GM12801 (cell line): Measurements from ENCODE around the gene TCL1B.

ENCODE experiments used
- TF ChIP-seq, protein P1 (sequence below): IDR thresholded peaks from one replicate; pipeline ENCODE4 v1.5.1; 2011; ENCODE audit warnings: control low read depth; ENCODE audit not compliant: insufficient read length; ENCODE audit errors: extremely low read depth

The TCL1B gene, protein sequence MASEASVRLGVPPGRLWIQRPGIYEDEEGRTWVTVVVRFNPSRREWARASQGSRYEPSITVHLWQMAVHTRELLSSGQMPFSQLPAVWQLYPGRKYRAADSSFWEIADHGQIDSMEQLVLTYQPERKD

DNA sequence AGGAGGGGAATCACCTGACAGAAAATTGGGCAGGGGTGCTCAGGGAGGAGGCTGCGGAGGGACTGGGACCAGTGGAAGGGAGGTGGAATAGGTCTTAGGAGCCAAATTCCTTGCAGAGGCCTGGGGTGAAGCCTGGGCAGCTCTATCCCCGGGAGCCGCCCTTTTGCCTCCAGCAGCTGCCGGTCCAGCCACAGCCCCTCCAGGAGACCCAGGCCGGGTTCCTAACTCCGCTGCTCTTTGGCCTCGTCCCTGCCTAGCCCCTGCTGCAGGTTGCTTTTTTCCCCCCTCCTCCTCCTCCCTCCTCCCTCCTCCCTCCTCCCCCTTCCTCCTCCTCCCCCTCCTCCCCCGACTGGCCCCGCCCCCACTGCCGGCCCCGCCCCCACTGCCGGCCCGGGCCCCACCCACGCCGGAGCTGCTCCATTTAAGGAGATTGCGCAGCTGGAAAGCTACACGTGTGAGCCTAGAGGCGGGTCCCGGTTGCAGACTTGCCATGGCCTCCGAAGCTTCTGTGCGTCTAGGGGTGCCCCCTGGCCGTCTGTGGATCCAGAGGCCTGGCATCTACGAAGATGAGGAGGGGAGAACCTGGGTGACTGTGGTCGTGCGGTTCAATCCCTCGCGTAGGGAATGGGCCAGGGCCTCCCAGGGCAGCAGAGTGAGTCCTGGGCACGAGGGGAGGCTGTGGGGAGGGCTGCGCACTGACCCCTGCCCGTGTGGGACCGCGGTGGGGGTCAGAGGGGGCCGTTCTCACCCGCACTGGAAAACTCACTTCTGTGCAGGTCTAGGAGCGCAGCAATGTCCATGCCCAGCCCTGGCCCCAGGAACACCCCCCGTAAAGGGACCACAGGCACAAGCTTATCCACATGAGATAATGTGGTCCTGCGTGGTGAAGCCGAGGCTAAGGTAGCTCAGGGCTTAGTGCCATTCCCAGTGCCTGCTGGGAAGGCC is at the start of gene TCL1B:
Gene TCL1B, plus strand, starts transcription at position 449 of the 945 bp plus-strand sequence. Its CDS starts 42 bp downstream, at position 491.
- TF ChIP-seq, protein P1, sequence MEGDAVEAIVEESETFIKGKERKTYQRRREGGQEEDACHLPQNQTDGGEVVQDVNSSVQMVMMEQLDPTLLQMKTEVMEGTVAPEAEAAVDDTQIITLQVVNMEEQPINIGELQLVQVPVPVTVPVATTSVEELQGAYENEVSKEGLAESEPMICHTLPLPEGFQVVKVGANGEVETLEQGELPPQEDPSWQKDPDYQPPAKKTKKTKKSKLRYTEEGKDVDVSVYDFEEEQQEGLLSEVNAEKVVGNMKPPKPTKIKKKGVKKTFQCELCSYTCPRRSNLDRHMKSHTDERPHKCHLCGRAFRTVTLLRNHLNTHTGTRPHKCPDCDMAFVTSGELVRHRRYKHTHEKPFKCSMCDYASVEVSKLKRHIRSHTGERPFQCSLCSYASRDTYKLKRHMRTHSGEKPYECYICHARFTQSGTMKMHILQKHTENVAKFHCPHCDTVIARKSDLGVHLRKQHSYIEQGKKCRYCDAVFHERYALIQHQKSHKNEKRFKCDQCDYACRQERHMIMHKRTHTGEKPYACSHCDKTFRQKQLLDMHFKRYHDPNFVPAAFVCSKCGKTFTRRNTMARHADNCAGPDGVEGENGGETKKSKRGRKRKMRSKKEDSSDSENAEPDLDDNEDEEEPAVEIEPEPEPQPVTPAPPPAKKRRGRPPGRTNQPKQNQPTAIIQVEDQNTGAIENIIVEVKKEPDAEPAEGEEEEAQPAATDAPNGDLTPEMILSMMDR, result no peak

DNA sequence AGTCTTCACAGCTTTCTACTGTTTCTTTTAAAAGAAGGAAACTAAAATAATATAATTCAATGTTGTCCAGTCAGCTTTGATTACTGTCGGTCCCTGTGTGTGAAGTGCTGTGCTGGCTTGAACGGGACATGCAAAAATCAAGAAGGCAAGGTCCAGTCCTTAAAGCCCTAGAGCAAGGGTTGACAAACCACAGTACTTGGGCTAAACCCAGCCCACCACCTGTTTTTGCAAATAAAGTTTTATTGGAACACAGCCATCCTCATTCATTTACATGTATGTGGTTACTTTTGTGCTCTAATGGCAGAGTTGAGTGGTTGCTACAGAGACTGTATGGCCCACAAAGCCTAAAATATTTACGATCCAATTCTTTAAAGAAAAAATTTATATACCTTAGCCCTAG is 41.2 kb upstream of the TCL1B start:
- TF ChIP-seq, protein P1, result no peak

DNA sequence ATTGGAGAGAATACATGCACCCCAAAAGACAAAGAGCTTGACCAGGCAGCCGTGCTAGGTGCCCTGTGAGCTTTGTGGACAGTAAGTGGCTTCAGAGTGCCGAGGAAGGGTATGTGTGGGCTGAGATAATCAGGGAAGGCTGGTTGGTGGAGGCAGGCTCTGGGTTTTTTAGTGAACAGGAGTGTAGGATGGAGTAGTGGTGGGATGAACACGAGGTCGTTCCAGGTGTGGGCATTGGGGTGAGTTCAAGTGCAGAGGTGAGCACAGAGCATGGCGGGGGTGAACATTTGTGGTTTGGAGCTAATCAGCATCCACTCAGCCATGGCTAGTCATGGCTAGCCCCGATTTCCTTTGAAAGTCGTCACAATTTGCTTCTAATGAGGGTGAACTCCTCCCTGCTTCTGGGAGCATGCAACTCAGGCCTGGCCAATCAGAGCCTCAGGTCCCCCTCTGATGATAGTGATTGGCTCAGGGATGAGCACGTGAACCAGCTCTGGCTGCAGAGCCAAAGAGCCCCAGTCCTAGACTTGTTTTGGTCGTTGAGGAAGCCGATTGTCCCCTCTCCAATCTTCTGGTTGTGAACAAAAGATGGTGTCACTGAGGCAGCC is 40.7 kb upstream of the TCL1B start:
- TF ChIP-seq, protein P1, result no peak

DNA sequence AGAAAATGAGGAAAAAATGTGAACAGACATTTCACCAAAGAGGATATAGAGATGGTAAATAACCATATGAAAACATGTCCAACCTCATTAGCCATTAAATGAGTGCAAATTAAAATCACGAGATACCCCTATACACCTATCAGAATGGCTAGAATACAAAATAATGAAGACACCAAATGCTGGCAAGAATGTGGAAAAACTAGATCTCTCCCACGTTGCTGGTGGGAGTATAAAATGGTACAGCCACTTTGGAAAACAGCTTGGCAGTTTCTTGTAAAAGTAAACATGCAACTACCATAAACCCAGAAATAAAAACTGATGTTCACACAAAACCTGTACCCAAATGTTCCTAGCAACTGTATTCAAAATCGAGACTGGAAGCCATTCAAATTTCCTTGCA is 38.3 kb upstream of the TCL1B start:
- TF ChIP-seq, protein P1, result no peak

DNA sequence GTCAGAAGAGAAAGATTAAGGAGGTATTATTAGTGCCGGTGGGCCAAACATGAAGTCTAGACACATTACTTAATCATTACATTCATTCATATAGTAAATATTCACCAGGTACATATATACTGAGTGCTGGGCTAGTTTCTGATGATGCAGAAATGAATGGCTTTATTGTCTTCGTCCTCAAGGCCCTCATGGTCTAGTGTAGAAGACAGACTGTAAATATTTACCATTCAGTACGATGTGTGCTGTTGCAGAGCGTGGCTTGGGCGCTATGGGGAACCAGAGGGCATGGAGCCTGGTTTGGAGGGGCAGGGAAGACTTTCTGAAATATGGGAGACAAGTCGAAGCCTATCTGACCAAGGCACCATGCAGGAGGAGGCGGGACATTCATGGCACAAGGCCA is 37.0 kb upstream of the TCL1B start:
- TF ChIP-seq, protein P1, result no peak

DNA sequence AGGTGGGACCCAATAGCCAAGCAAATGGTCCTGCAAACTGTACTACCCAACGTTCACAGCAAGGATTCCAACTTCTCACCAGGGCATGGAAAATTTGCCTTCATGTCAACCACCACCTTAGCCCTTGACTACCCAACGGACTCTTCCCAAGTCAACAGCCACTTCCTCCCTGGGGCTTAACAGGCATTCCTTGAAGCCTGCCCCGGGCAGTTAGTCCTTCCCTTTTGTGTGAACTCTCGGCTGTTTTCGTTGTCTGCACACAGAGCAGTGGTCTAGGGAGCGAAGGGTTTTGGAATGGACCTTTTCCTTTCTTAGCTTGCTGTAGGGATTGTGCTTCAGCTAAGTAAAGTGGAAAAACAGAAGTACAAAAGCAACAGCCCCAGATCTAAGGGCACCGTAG is 35.2 kb upstream of the TCL1B start:
- TF ChIP-seq, protein P1, result no peak

DNA sequence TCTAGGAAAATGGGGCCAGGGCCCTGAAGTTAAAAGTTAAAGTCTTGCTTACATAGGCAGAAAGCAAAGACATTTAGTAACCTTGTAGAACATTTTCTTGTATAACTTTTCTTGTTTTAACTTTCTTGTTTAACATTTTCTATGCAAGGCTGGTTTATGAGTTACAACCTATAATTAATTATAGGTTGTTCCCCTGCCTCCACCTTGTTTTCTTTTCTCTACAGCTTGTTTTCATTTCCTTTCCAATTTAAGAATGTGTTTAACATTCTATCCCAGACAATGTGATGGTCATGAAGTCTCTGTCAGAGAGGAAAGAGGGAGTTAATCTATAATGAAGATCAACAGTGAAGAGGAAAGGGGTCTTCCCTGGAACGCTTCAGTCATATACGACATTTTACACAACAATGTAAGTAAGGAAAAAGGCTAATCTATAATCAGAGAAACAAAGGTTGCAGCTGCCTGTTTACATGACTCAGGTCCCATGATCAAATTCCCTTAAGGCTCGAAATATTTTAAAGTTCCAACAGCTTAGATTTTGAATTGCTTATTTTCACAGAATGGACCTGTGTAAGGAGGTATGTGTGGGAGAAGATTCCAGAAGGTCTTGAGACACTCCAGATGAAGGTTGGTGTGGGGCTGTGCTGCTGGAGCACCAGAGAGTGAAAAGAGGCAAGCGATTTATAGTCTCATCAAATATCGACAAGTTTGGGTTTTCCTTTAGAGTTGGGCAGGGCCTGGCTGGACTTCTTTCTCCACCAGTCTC is 34.2 kb upstream of the TCL1B start:
- TF ChIP-seq, protein P1, result no peak
